Panc1 (cell line): ENCODE data around the gene ZDHHC11. TPM values are rescaled to one million over a fixed set of nuclear protein-coding genes. Genes with fewer than 3 reads are reported as not detected.

Source experiments
- ATAC-seq: fragments of 200-7000 bp; cut with Tn5 transposase; 2 replicates; pipeline ENCODE4 v1.9.1; 2020; ENCODE audit warnings: mild to moderate bottlenecking, moderate library complexity
- BruUV-seq: library from RNA; stranded (reverse); fragments of 400-500 nt; replicated peaks from 2 replicates; lab custom pipeline; 2021; lab: Mats Ljungman, UMichigan
- CTCF ChIA-PET: fragments of 300-600 bp; sonication (Branson Sonifier 250); formaldehyde crosslinking; loops from one replicate; lab custom pipeline; 2022; ENCODE audit warnings: antibody characterized with exemption; lab: Charles Lee
- POLR2A ChIA-PET: fragments of 300-600 bp; sonication (Branson Sonifier 250); formaldehyde crosslinking; loops from one replicate; lab custom pipeline; 2022; ENCODE audit warnings: antibody characterized with exemption; lab: Charles Lee
- DNase-seq: peaks from one replicate; pipeline ENCODE4 v3.0.0-alpha.2; 2010; ENCODE audit warnings: low read depth, low spot score
- H3K27ac ChIP-seq: 2 replicates; pipeline ENCODE4 v1.5.1; 2011; ENCODE audit warnings: mild to moderate bottlenecking, low read length, inconsistent platforms
- H3K27me3 ChIP-seq: fragments of 200-500 bp; sonication (Bioruptor generic); 2 replicates; pipeline ENCODE4 v1.6.0; 2014; ENCODE audit warnings: low read length, inconsistent platforms; ENCODE audit not compliant: control insufficient read depth, insufficient read depth
- H3K36me3 ChIP-seq: fragments of 200-500 bp; sonication (Bioruptor generic); 2 replicates; pipeline ENCODE4 v1.5.1; 2014; ENCODE audit warnings: inconsistent platforms, mild to moderate bottlenecking, low read length, moderate library complexity; ENCODE audit not compliant: control insufficient read depth, insufficient read depth
- H3K4me1 ChIP-seq: 2 replicates; pipeline ENCODE4 v1.5.1; 2011; ENCODE audit warnings: inconsistent platforms, mild to moderate bottlenecking, low read length, moderate library complexity; ENCODE audit not compliant: control insufficient read depth, insufficient read depth
- H3K4me3 ChIP-seq, 2 experiments: 2 replicates each; pipeline ENCODE4 v1.5.1; 2011 to 2012; ENCODE audit warnings: low read depth in 2 of 2, low read length in 2 of 2, mild to moderate bottlenecking in 2 of 2, inconsistent platforms in 1 of 2, moderate library complexity in 1 of 2
- H3K9me3 ChIP-seq: fragments of 200-500 bp; sonication (Bioruptor generic); 2 replicates; pipeline ENCODE4 v1.5.1; 2014; ENCODE audit warnings: low read depth, mild to moderate bottlenecking, inconsistent platforms, low read length, moderate library complexity; ENCODE audit not compliant: control insufficient read depth, insufficient read depth
- CTCF ChIP-seq: fragments of 450-650 bp; IDR thresholded peaks from 2 replicates; pipeline ENCODE4 v1.5.1; 2017; ENCODE audit warnings: mild to moderate bottlenecking
- POLR2AphosphoS5 ChIP-seq: IDR thresholded peaks from 2 replicates; pipeline ENCODE4 v1.6.1; 2012; ENCODE audit warnings: mild to moderate bottlenecking, low read depth, low read length, moderate library complexity
- REST ChIP-seq, 2 experiments: IDR thresholded peaks; 2 replicates each; pipeline ENCODE4 v1.6.1; 2011 to 2012; ENCODE audit warnings: low read depth in 2 of 2, control low read depth in 1 of 2, low read length in 1 of 2, mild to moderate bottlenecking in 1 of 2, moderate library complexity in 1 of 2; ENCODE audit not compliant: insufficient read depth in 1 of 2
- SIN3A ChIP-seq: IDR thresholded peaks from 2 replicates; pipeline ENCODE4 v1.6.1; 2012; ENCODE audit warnings: low read depth, mild to moderate bottlenecking, low read length, moderate library complexity, borderline replicate concordance; ENCODE audit not compliant: insufficient read depth
- TCF7L2 ChIP-seq: IDR thresholded peaks from 2 replicates; pipeline ENCODE4 v1.6.1; 2011; ENCODE audit warnings: mild to moderate bottlenecking, low read depth, low read length, inconsistent platforms
- in situ Hi-C: cut with HindIII; loops from 2 replicates; pipeline ENCODE4 v1.10.0; 2016; ENCODE audit warnings: low sequenced_read_pairs, low pct_unique_long_range_greater_than_20kb
- intact Hi-C: fragments of 100-400 bp; cut with micrococcal nuclease; formaldehyde crosslinking; loops from one replicate; pipeline ENCODE4 v1.10.0; 2022; ENCODE audit not compliant: unreplicated experiment
- total RNA-seq: library from RNA; stranded (reverse); gene quantifications from one replicate; pipeline ENCODE4 v1.2.1, GENCODE V29; 2021; ENCODE audit not compliant: unreplicated experiment

The ZDHHC11 gene
- total RNA-seq, 1 experiment from 2014 or later, result 3.0 TPM

- no peaks in the 10 kb centered on the region for H3K9me3 ChIP-seq
- peaks cover 32% of the 10 kb centered on the region for H3K36me3 ChIP-seq
- no peak overlapping the region for H3K27ac ChIP-seq
- POLR2A ChIA-PET, result interaction anchor here (1.1 kb wide), 1 partner anchor 215 kb away, joined by 7 read pairs; no protein-coding TSS in a partner anchor
- ATAC-seq (no peak), DNase-seq (no peak)
- BruUV-seq, result no TSS peak
- in situ Hi-C loops, result no loop called here
- peaks cover 13% of the 10 kb centered on the region; the same call in 1 of the 2 replicates for H3K4me1 ChIP-seq
- intact Hi-C loops, result no loop called here
- no peaks in the 10 kb centered on the region for H3K27me3 ChIP-seq
- no peak overlapping the region for H3K4me3 ChIP-seq
- TF ChIP-seq CTCF, result no peak
- no peak for TF ChIP-seq REST (IDR thresholded peaks at IDR 0.05; ENCODE audit: insufficient read depth in 1 of 2, low read depth in 2 of 2, low read length in 1 of 2)
- no peak for TF ChIP-seq POLR2AphosphoS5
- no peak for TF ChIP-seq TCF7L2
- no peak for TF ChIP-seq SIN3A
- CTCF ChIA-PET, result no interaction called here
These were observed 37.3 kb upstream of the ZDHHC11 start for GRCh38 chr5:887947-888637.

GRCh38 chr5:886716-887325 is 36.0 kb upstream of the ZDHHC11 start:
- in situ Hi-C loops, result no loop called here
- CTCF ChIA-PET, result no interaction called here

More at GRCh38 chr5:886716-887325, 36.0 kb upstream of the ZDHHC11 start:
- Histone ChIP-seq H3K36me3 (peaks cover 33% of the 10 kb centered on the region), H3K27ac (no peak overlapping the region), H3K27me3 (no peaks in the 10 kb centered on the region), H3K4me1 (peaks cover 13% of the 10 kb centered on the region; the same call in 1 of the 2 replicates), H3K9me3 (no peaks in the 10 kb centered on the region), H3K4me3 (no peak overlapping the region)
- POLR2A ChIA-PET, result no interaction called here
- intact Hi-C loops, result no loop called here
- no TSS peak for BruUV-seq
- DNase-seq (no peak), ATAC-seq (no peak)
- TF ChIP-seq SIN3A, result no peak
- no peak for TF ChIP-seq POLR2AphosphoS5
- no peak for TF ChIP-seq CTCF
- no peak for TF ChIP-seq REST (IDR thresholded peaks at IDR 0.05; ENCODE audit: insufficient read depth in 1 of 2, low read depth in 2 of 2, low read length in 1 of 2)
- no peak for TF ChIP-seq TCF7L2
